Mesendoderm (in vitro differentiated cells): ENCODE data around the gene MFAP1.

Experiments
- DNase-seq: peaks from one replicate; pipeline ENCODE4 v3.0.0; 2013
- H2AK5ac ChIP-seq: 2 replicates; pipeline ENCODE4 v1.6.1; 2013; ENCODE audit warnings: low read length, inconsistent platforms
- H2BK120ac ChIP-seq: 2 replicates; pipeline ENCODE4 v1.6.1; 2013; ENCODE audit warnings: low read depth, mild to moderate bottlenecking, low read length, moderate library complexity, mixed read lengths
- H2BK15ac ChIP-seq: replicated peaks from 2 replicates; pipeline ENCODE4 v1.6.1; 2013; ENCODE audit warnings: low read depth, mild to moderate bottlenecking, moderate library complexity
- H2BK5ac ChIP-seq: 2 replicates; pipeline ENCODE4 v1.6.1; 2013; ENCODE audit warnings: low read length, inconsistent platforms
- H3K18ac ChIP-seq: 2 replicates; pipeline ENCODE4 v1.6.1; 2013; ENCODE audit warnings: mild to moderate bottlenecking, low read length, mixed read lengths
- H3K23ac ChIP-seq: one replicate; pipeline ENCODE4 v1.6.1; 2013; ENCODE audit warnings: low read length
- H3K27ac ChIP-seq: 2 replicates; pipeline ENCODE4 v1.5.1; 2013; ENCODE audit warnings: low read depth, mild to moderate bottlenecking, inconsistent platforms, low read length, moderate library complexity
- H3K27me3 ChIP-seq: 2 replicates; pipeline ENCODE4 v1.6.1; 2013; ENCODE audit warnings: low read length, control low read depth, mild to moderate bottlenecking, inconsistent platforms; ENCODE audit not compliant: insufficient read depth, poor library complexity
- H3K36me3 ChIP-seq: 2 replicates; pipeline ENCODE4 v1.6.1; 2013; ENCODE audit warnings: low read length, inconsistent platforms; ENCODE audit not compliant: control insufficient read depth, insufficient read depth
- H3K4ac ChIP-seq: one replicate; pipeline ENCODE4 v1.6.1; 2013; ENCODE audit warnings: low read depth, mild to moderate bottlenecking, low read length, moderate library complexity
- H3K4me1 ChIP-seq: 2 replicates; pipeline ENCODE4 v1.6.1; 2013; ENCODE audit warnings: low read depth, low read length, inconsistent platforms; ENCODE audit not compliant: control insufficient read depth
- H3K4me2 ChIP-seq: 2 replicates; pipeline ENCODE4 v1.6.1; 2013; ENCODE audit warnings: low read length
- H3K4me3 ChIP-seq: 2 replicates; pipeline ENCODE4 v1.5.1; 2013; ENCODE audit warnings: mild to moderate bottlenecking, low read length
- H3K56ac ChIP-seq: one replicate; pipeline ENCODE4 v1.6.1; 2013; ENCODE audit warnings: low read length
- H3K79me1 ChIP-seq: 2 replicates; pipeline ENCODE4 v1.6.1; 2013; ENCODE audit warnings: low read length, inconsistent platforms
- H3K79me2 ChIP-seq: 2 replicates; pipeline ENCODE4 v1.6.1; 2013; ENCODE audit warnings: mild to moderate bottlenecking, low read length; ENCODE audit not compliant: control insufficient read depth, insufficient read depth
- H3K9ac ChIP-seq: 2 replicates; pipeline ENCODE4 v1.6.1; 2013; ENCODE audit warnings: low read length, inconsistent platforms
- H4K5ac ChIP-seq: one replicate; pipeline ENCODE4 v1.6.1; 2013; ENCODE audit warnings: low read length
- H4K8ac ChIP-seq: one replicate; pipeline ENCODE4 v1.6.1; 2013; ENCODE audit warnings: low read depth, mild to moderate bottlenecking, control low read depth, low read length, moderate library complexity
- WGBS: extraction: QIAGEN DNeasy Blood & Tissue Kit; methylation state at CpG from one replicate; pipeline ENCODE4 v1.1.7; 2013; ENCODE audit warnings: low lambda C conversion rate, missing lambda C conversion rate; ENCODE audit not compliant: insufficient coverage; ENCODE audit errors: extremely low coverage; 5-methylcytosine and 5-hydroxymethylcytosine counted together

MFAP1 gene

DNA sequence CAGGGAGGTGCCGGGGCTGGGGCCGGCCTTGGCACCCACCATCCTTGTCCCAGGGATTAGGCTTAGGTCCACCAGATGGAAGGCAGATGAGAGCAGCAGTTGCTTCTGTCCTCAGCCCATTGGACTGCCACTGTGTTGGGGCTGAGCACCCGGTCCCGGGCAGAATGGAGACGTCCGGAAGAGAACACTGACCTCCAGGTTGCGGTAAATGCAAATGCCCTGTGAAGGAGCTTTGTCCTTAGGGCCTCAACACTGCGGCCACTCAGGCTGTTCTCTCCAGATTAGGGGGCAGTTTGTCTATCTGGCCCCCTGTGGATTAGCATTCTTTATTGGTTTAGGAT lies 24.6 kb downstream of the MFAP1 start, which contains the start of gene SERINC4:
TSS of gene SERINC4 (minus strand) at position 276 of the 341 bp plus-strand sequence. CDS start at position 42, 234 bp downstream.
- Histone ChIP-seq H3K18ac (peak within 1 kb of the TSS; percentile 11), H3K79me2 (peaks cover 11% of the 10 kb centered on the region), H3K23ac (no peak within 1 kb of the TSS), H3K4ac (no peak within 1 kb of the TSS), H2BK120ac (no peak within 1 kb of the TSS), H3K4me1 (peaks cover 15% of the 10 kb centered on the region), H4K8ac (no peak within 1 kb of the TSS), H4K5ac (no peak within 1 kb of the TSS), H3K56ac (peak within 1 kb of the TSS; percentile 97), H2BK5ac (peak within 1 kb of the TSS; percentile 92), H3K79me1 (peaks cover 6% of the 10 kb centered on the region), H2AK5ac (peak within 1 kb of the TSS; percentile 85), H2BK15ac (no peak within 1 kb of the TSS), H3K36me3 (peaks cover under 1% of the 10 kb centered on the region), H3K27ac (peak within 1 kb of the TSS; percentile 52), H3K4me3 (peak within 1 kb of the TSS; percentile 97), H3K27me3 (no peaks in the 10 kb centered on the region), H3K4me2 (peak within 1 kb of the TSS; percentile 99), H3K9ac (peak within 1 kb of the TSS; percentile 97)
- no CpG with 5 or more reads among the region's 8 CpGs for WGBS
- no peak for DNase-seq

- H2AK5ac ChIP-seq, result peak overlapping the region; percentile 85
- no peak overlapping the region for H3K4ac ChIP-seq
- H3K79me1 ChIP-seq, result peaks cover 9% of the 10 kb centered on the region
- H2BK5ac ChIP-seq, result peak overlapping the region; percentile 50
- H3K27ac ChIP-seq, result no peak overlapping the region
- peaks cover 19% of the 10 kb centered on the region for H3K4me1 ChIP-seq
- H3K4me2 ChIP-seq, result no peak overlapping the region
- peak overlapping the region; percentile 87 for H3K56ac ChIP-seq
- no peak overlapping the region for H2BK15ac ChIP-seq
- peak; percentile 41 for DNase-seq
- H3K79me2 ChIP-seq, result peaks cover 11% of the 10 kb centered on the region
- H3K36me3 ChIP-seq, result peaks cover 2% of the 10 kb centered on the region
- no peak overlapping the region for H3K9ac ChIP-seq
- WGBS, result no CpG with 5 or more reads among the region's 16 CpGs
- no peak overlapping the region for H3K23ac ChIP-seq
- H3K18ac ChIP-seq, result no peak overlapping the region
- no peaks in the 10 kb centered on the region for H3K27me3 ChIP-seq
- H4K5ac ChIP-seq, result no peak overlapping the region
- no peak overlapping the region for H4K8ac ChIP-seq
- no peak overlapping the region for H2BK120ac ChIP-seq
- H3K4me3 ChIP-seq, result no peak overlapping the region
These were observed 25.1 kb downstream of the MFAP1 start for GRCh38 chr15:43799209-43799944.

- H3K4me2 ChIP-seq, result no peak overlapping the region
- no peak overlapping the region for H2AK5ac ChIP-seq
- no CpG with 5 or more reads among the region's 3 CpGs for WGBS
- H3K18ac ChIP-seq, result no peak overlapping the region
- H2BK15ac ChIP-seq, result no peak overlapping the region
- peaks cover 26% of the 10 kb centered on the region for H3K79me2 ChIP-seq
- H3K23ac ChIP-seq, result no peak overlapping the region
- H3K27me3 ChIP-seq, result no peaks in the 10 kb centered on the region
- H3K9ac ChIP-seq, result no peak overlapping the region
- H4K8ac ChIP-seq, result no peak overlapping the region
- no peak overlapping the region for H3K27ac ChIP-seq
- peaks cover 27% of the 10 kb centered on the region for H3K4me1 ChIP-seq
- H3K36me3 ChIP-seq, result peaks cover 2% of the 10 kb centered on the region
- H3K4ac ChIP-seq, result no peak overlapping the region
- H2BK5ac ChIP-seq, result no peak overlapping the region
- H3K56ac ChIP-seq, result no peak overlapping the region
- no peak for DNase-seq
- peaks cover 24% of the 10 kb centered on the region for H3K79me1 ChIP-seq
- no peak overlapping the region for H2BK120ac ChIP-seq
- H3K4me3 ChIP-seq, result no peak overlapping the region
- H4K5ac ChIP-seq, result no peak overlapping the region
These were observed 27.9 kb downstream of the MFAP1 start for GRCh38 chr15:43796566-43796965.

- Histone ChIP-seq H4K5ac (no peak overlapping the region), H3K18ac (no peak overlapping the region), H3K56ac (no peak overlapping the region), H2BK15ac (no peak overlapping the region), H3K4me1 (peaks cover 27% of the 10 kb centered on the region), H3K79me2 (peaks cover 21% of the 10 kb centered on the region), H3K27me3 (no peaks in the 10 kb centered on the region), H2BK120ac (no peak overlapping the region), H3K27ac (no peak overlapping the region), H3K9ac (no peak overlapping the region), H3K4me3 (no peak overlapping the region), H2AK5ac (no peak overlapping the region), H3K79me1 (peaks cover 22% of the 10 kb centered on the region), H3K36me3 (peaks cover 2% of the 10 kb centered on the region), H3K4ac (no peak overlapping the region), H3K23ac (no peak overlapping the region), H2BK5ac (no peak overlapping the region), H3K4me2 (no peak overlapping the region), H4K8ac (no peak overlapping the region)
- DNase-seq, result peak; percentile 63
These were observed 28.5 kb downstream of the MFAP1 start for GRCh38 chr15:43795997-43796396.

- Histone ChIP-seq H3K9ac (no peak overlapping the region), H4K8ac (no peak overlapping the region), H3K56ac (no peak overlapping the region), H3K27ac (no peak overlapping the region), H3K4ac (no peak overlapping the region), H3K27me3 (no peaks in the 10 kb centered on the region), H3K23ac (no peak overlapping the region), H2AK5ac (no peak overlapping the region), H3K4me2 (no peak overlapping the region), H3K79me2 (peaks cover 16% of the 10 kb centered on the region), H3K4me3 (no peak overlapping the region), H3K4me1 (peaks cover 26% of the 10 kb centered on the region), H2BK120ac (no peak overlapping the region), H3K79me1 (peaks cover 20% of the 10 kb centered on the region), H3K18ac (no peak overlapping the region), H4K5ac (no peak overlapping the region), H3K36me3 (peaks cover 2% of the 10 kb centered on the region), H2BK5ac (no peak overlapping the region), H2BK15ac (no peak overlapping the region)
- no peak for DNase-seq
- WGBS, result no CpG with 5 or more reads among the region's 2 CpGs
These were observed 29.3 kb downstream of the MFAP1 start for GRCh38 chr15:43795197-43795596.
